ENCODE measurements around the gene SHC2.

The SHC2 gene

DNA sequence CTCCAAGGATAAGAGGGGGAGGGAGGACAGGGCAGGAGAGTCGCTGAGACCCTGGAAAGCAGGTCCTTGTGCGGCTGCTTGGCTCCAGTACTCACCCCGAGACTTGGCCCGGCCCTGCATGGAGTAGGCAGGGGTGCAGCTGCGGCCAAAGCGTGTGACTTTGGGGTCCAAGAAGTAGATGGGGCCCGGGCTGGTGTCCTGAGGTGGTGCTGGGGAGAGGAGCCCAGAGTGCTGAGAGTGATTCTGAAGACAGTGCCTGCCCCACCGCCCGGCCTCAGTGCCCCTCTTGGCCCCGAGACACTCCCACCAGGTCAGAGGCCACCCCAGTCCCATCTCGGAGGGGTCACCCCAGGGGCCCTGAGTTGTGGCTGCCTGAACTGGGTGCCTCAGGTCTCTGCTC lies 6.7 kb upstream of the SHC2 start:
- no peak overlapping the region for H3K4me3 ChIP-seq (replicated peaks in 1 of 2; ENCODE audit: low read depth in 2 of 2, low read length in 2 of 2)
- TF ChIP-seq, protein P1, sequence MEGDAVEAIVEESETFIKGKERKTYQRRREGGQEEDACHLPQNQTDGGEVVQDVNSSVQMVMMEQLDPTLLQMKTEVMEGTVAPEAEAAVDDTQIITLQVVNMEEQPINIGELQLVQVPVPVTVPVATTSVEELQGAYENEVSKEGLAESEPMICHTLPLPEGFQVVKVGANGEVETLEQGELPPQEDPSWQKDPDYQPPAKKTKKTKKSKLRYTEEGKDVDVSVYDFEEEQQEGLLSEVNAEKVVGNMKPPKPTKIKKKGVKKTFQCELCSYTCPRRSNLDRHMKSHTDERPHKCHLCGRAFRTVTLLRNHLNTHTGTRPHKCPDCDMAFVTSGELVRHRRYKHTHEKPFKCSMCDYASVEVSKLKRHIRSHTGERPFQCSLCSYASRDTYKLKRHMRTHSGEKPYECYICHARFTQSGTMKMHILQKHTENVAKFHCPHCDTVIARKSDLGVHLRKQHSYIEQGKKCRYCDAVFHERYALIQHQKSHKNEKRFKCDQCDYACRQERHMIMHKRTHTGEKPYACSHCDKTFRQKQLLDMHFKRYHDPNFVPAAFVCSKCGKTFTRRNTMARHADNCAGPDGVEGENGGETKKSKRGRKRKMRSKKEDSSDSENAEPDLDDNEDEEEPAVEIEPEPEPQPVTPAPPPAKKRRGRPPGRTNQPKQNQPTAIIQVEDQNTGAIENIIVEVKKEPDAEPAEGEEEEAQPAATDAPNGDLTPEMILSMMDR (IDR thresholded peaks at IDR 0.05; ENCODE audit: low read depth, low read length): no peak
- no peak for DNase-seq (ENCODE audit: low read depth in 2 of 2)

DNA sequence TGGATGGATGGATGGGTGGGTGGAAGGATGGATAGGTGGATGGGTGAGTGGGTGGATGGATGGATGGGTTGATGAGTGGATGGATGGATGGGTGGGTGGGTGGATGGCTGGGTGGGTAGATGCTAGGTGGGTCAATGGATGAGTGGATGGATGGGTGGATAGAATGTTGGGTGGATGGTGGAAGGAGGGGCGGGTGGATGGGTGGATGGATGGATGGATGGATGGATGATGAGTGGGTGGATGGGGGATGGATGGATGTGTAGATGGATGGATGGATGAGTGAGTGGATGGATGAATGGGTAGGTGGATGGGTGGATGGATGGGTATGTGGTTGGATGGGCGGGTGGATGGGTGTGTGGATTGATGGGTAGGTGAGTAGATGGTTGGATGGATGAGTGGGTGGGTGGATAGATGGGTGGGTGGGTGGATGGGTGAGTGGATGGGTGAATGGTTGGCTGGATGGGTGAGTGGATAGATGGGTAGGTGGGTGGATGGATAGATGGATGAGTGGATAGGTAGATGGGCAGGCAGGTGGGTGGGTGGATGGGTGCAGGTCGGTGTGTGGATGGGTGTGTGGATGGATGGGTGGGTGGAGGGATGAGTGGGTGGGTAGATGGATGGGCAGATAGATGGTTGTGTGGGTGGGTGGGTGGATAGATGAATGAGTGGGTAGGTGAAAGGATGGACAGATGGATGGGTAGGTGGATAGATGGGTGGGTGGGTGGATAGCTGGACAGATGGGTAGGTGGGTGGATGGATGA lies 4.4 kb upstream of the SHC2 start:
- DNase-seq (ENCODE audit: low read depth in 2 of 2): no peak
- TF ChIP-seq, protein P1 (IDR thresholded peaks at IDR 0.05; ENCODE audit: low read depth, low read length): no peak
- H3K4me3 ChIP-seq (replicated peaks in 1 of 2; ENCODE audit: low read depth in 2 of 2, low read length in 2 of 2): no peak overlapping the region

DNA sequence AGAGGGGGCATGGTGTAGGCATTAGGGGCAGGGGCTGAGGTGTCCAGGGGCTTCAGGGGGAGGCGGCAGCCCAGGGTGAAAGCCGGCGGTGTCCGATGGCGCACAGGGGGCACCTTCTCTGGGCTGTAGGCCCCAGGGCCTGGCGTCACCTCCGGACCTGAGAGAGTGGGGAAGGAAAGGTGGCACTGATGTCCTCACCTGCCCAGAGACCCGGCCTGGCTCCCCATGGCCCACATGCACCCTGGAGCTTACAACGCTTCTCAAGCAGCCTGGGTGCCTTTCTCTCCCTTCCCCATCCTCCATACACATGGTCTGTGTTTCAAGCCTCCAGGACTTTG lies 3.3 kb upstream of the SHC2 start:
- TF ChIP-seq, protein P1 (IDR thresholded peaks at IDR 0.05; ENCODE audit: low read depth, low read length): no peak
- H3K4me3 ChIP-seq (replicated peaks in 1 of 2; ENCODE audit: low read depth in 2 of 2, low read length in 2 of 2): no peak overlapping the region
- DNase-seq (ENCODE audit: low read depth in 2 of 2): no peak

DNA sequence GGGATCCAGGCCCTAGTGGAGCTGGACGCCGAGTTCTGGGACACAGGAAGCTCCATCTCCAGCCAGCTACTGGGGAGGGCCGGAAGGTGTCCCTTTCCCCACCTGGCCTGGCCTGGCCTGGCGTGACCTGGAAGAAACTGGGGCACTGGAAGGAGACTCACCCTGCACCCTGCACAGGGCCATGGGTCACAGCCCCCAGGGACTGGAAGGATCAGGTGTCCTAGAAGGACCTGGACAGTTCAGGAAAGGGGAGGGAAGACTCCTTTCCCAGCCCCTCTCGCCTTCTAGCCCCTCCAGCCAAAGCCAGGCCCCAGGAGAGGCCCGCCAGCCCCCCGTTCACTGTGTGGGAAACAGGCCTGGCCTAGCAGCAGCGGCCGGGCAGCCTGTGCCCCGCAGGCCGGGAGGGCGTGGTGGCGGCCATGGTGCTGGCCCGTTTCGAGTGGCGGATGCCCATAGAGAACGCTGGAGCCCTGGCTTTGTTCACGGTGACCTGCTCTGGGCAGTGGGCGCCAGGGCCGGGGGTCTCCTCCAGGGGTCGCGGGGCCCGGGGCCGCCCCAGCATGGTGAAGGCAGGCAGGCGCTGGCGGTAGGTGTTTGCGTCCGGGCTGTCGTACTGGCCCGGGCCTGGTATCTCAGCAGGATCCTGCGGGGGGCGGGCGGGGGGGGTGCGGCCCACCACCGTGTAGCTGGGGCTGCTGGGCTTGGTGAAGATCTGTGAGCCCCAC lies 2.8 kb upstream of the SHC2 start:
- TF ChIP-seq, protein P1 (IDR thresholded peaks at IDR 0.05; ENCODE audit: low read depth, low read length): no peak
- no peak for DNase-seq (ENCODE audit: low read depth in 2 of 2)
- H3K4me3 ChIP-seq (replicated peaks in 1 of 2; ENCODE audit: low read depth in 2 of 2, low read length in 2 of 2): no peak overlapping the region

DNA sequence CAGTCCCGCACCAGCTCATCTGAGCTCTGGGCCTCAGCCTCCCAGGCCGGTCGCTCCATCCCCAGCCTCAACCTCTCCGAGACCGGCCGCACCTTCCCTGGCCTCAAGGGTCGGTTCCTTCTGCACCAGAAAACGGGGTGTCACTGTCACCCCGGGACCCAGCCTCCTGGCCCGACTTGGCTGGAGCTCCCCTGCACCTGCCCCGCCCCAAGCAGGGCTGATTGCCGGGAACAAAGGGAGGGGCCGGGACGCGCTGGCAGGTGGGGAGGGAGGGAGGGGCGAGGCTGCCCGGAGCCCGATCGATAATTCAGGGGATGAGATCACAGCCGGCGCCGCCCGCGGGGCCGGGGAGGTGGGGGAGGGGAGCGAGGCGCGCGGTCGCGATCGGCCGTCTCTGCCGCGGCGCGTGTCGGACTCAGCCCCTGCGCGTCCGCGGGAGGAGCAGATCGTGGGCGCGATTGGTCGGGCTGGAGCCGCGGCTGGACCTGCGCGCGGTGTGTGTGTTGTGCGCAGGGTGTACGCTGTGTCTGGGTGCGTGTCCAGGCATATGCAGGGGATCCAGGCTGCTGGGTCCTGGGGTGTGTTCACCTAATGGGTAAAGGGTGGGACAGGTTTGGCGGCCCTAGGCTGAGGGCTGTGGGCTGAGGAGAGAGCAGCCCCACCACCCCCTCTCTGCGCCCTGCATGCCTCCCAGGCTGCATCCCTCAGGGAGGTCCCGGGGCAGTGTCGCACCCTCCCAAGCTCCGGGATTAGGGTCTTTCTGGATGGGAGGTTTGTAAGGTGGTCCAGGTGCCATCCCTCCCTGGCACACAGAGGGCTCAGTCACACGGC lies 1.1 kb upstream of the SHC2 start:
- H3K4me3 ChIP-seq (replicated peaks in 1 of 2; ENCODE audit: low read depth in 2 of 2, low read length in 2 of 2): no peak overlapping the region
- no peak for DNase-seq (ENCODE audit: low read depth in 2 of 2)
- TF ChIP-seq, protein P1 (IDR thresholded peaks at IDR 0.05; ENCODE audit: low read depth, low read length): no peak

DNA sequence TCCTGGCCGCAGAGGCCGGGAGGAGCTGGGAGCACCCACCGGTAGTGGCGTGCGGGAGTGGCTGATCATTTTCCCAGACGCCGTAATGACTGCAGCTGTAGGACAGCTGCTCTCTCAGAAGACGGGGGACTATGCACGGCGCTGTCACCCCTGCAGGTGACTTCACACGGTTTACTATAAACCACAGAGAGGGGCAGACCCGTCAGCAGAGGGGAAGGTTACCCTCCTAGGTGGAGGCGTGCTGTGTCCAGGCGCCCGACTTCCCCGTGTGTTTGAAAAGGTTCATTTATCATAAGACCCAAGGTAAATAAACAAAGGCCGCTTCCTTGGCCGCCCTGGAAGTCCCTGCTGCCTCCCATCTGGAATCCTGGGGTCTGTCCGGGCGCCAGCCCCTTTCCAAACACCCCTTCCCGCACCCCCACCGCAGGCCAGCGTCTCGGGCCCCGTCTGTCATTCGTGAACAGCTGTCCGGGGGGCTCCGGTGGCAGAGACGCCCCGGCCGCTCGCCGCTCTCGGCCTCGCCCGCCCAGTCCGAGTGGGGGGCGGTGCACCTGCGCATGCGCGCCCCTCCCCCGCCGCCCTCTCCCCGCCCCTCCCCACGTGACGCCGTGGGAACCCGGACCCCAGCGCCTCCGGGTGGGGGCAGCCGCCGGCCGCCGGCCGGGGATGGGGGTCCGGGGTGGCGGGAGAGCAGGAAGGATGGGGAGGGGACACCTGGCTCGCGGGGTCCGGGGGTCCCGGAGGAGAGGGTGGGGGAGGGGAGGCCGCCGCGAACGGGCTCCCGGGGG lies 915 bp downstream of the SHC2 start:
- DNase-seq (ENCODE audit: low read depth in 2 of 2): peak; percentile 15 to 20
- TF ChIP-seq, protein P1 (IDR thresholded peaks at IDR 0.05; ENCODE audit: low read depth, low read length): no peak

More for the DNA sequence above, 915 bp downstream of the SHC2 start:
- H3K4me3 ChIP-seq (replicated peaks in 1 of 2; ENCODE audit: low read depth in 2 of 2, low read length in 2 of 2): peak overlapping the region; percentile 41 to 45

Measured in cardiac fibroblast (primary cell).